HepG2 (cell line): ENCODE data around the gene CASR.

Experiments
- AGO2 ChIP-seq: fragments of 200-400 bp; formaldehyde crosslinking; optimal IDR thresholded peaks from 2 replicates; pipeline ENCODE3; 2017; ENCODE audit warnings: mild to moderate bottlenecking, low read depth, low read length, moderate library complexity
- EHMT2 ChIP-seq: fragments of 200-600 bp; sonication (generic); IDR thresholded peaks from 2 replicates; pipeline ENCODE4 v1.7.0; 2017; ENCODE audit warnings: antibody characterized with exemption, low read depth, low read length, borderline replicate concordance
- MAFG ChIP-seq: sonication (generic); formaldehyde crosslinking; IDR thresholded peaks from 2 replicates; pipeline ENCODE4 v1.5.1; 2020; ENCODE audit warnings: mild to moderate bottlenecking, missing genetic modification reagents
- MBD4 ChIP-seq: IDR thresholded peaks from 2 replicates; pipeline ENCODE4 v1.6.1; 2012; ENCODE audit warnings: low read length, inconsistent platforms, borderline replicate concordance
- PHB2 ChIP-seq: fragments of 450-650 bp; IDR thresholded peaks from 2 replicates; pipeline ENCODE4 v1.6.1; 2018; ENCODE audit not compliant: partially characterized antibody
- POLR2A ChIP-seq, 2 experiments: IDR thresholded peaks; 2 replicates each; pipeline ENCODE4 v1.6.1; 2011; ENCODE audit warnings: low read depth in 2 of 2, low read length in 2 of 2, mild to moderate bottlenecking in 1 of 2, moderate library complexity in 1 of 2; ENCODE audit not compliant: insufficient read depth in 1 of 2
- RNF2 ChIP-seq: fragments of 450-650 bp; conservative IDR thresholded peaks from 2 replicates; pipeline ENCODE4 v1.6.1; 2016; ENCODE audit warnings: low read depth
- SETDB1 ChIP-seq: sonication (generic); formaldehyde crosslinking; IDR thresholded peaks from 2 replicates; pipeline ENCODE4 v1.5.1; 2020; ENCODE audit warnings: missing genetic modification reagents, mild to moderate bottlenecking, borderline replicate concordance
- SP1 ChIP-seq, 2 experiments: fragments of 450-650 bp in 1 of 2; sonication (generic) in 1 of 2; formaldehyde crosslinking in 1 of 2; IDR thresholded peaks; 2 replicates each; pipeline versions ENCODE4 v1.4.0 to v1.6.1; 2016 to 2020; ENCODE audit warnings: missing genetic modification reagents in 1 of 2
- SRY ChIP-seq: sonication (generic); formaldehyde crosslinking; IDR thresholded peaks from 2 replicates; pipeline ENCODE4 v1.8.0; 2022; ENCODE audit warnings: mild to moderate bottlenecking, missing genetic modification reagents

DNA sequence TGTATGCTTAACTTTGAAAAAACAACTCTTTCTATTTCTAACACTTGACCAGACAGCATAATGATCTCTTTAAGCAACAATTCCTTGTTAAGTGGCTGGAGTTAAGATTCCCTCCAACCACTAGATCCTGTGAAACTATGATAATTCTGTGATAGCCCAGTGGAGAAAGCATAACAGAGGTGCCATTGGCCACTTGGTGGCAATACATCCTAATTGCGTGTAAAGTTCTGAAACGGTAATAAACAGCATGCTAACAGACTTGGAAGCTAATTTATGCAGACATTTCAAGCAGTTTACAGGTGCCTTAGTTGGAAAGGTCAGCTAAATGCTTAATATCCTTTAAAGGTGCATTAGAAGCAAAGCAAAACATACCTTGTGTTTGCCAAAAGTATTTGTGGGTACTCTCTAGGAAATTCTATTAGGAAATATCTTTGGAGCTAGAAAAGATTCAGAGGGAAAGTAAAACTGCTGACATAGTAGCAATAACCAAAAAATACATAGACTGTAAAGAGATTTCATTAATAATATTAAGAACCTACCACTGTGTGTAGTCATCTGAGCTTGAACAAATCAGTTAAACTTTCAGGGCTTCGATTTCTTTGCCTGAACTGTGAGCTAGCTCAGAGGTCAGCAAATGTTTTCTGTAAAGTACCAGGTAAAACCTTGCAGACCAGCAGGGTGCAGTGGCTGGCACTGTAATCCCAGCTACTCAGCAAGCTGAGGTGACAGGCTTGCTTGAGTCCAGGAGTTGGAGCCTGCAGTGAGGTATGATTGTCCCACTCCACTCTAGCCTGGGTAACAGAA, 122.6 kb downstream of the CASR start:
- TF ChIP-seq SP1 (IDR thresholded peaks at IDR 0.05) (no peak), SP1 (CRISPR knock-in tag; IDR thresholded peaks at IDR 0.05) (no peak), SRY (no peak), RNF2 (no peak), EHMT2 (no peak), POLR2A (IDR thresholded peaks at IDR 0.05; ENCODE audit: insufficient read depth in 1 of 2, low read depth in 2 of 2, low read length in 2 of 2) (no peak), PHB2 (no peak), AGO2 (no peak), MBD4 (no peak), MAFG (CRISPR knock-in tag) (no peak), SETDB1 (CRISPR knock-in tag) (no peak)
